ENCODE data around the gene MMP24. TPM values are rescaled to one million over a fixed set of nuclear protein-coding genes. Genes with fewer than 3 reads are reported as not detected.

MMP24 gene
- total and polyA plus RNA-seq, 2 of the 13 experiments (the other 11 are each of a cell fraction or from before 2014, with no cell fraction given), result 0.29 to 0.35 TPM

GRCh38 chr20:35270021-35270902, 43.8 kb downstream of the MMP24 start:
- H3K79me2 ChIP-seq (ENCODE audit: insufficient read depth, low read length), result no peaks in the 10 kb centered on the region
- H3K4me1 ChIP-seq (ENCODE audit: insufficient read depth, low read length), result peaks cover 10% of the 10 kb centered on the region
- no TSS peak for BruUV-seq (replicated peaks)
- H2AFZ ChIP-seq (ENCODE audit: low read length), result no peak overlapping the region
- FAIRE-seq (no peak), DNase-seq (ENCODE audit: low spot score) (no peak), ATAC-seq (peak; percentile 1; the same call in 1 of the 3 replicates)
- H3K4me2 ChIP-seq (ENCODE audit: low read depth, low read length), result no peak overlapping the region
- intact Hi-C loops (cut with micrococcal nuclease; ENCODE audit: unreplicated experiment) (no loop called here), in situ Hi-C loops (cut with HindIII; ENCODE audit: extremely low pct_ligation_motif_present, low pct_unique_long_range_greater_than_20kb) (no loop called here)
- H3K36me3 ChIP-seq (replicated peaks in 1 of 2; ENCODE audit: control insufficient read depth in 1 of 2, insufficient read depth in 2 of 2, low read length in 2 of 2), result no peaks in the 10 kb centered on the region
- no peaks in the 10 kb centered on the region for H3K9me3 ChIP-seq (ENCODE audit: low read length)
- H4K20me1 ChIP-seq (ENCODE audit: insufficient read depth, low read length), result no peaks in the 10 kb centered on the region
- H3K9ac ChIP-seq (ENCODE audit: insufficient read depth, low read depth, low read length), result no peak overlapping the region
- ChIA-PET POLR2A (interaction anchor here (1.5 to 8.8 kb wide), 6 partner anchors 9 to 125 kb away, joined by 3 to 80 read pairs (median 8); partner anchors contain the start of genes EDEM2 and EIF6), CTCF (ENCODE audit: low intra/inter-chr PET ratio, low total read pairs) (interaction anchor here (0.7 to 3.4 kb wide), 5 partner anchors 123 to 436 kb away, joined by 6 to 27 read pairs (median 8); partner anchors contain the start of gene EDEM2)
- TF ChIP-seq ZNF891 (CRISPR knock-in tag; IDR thresholded peaks at IDR 0.05), result 0 out of 2 replicates have a peak, but pooled peaks have one; percentile 44
- no peak for TF ChIP-seq BCLAF1 (IDR thresholded peaks at IDR 0.05)
- no peak for TF ChIP-seq SRY (CRISPR knock-in tag; IDR thresholded peaks at IDR 0.05)
- TF ChIP-seq REPIN1 (CRISPR knock-in tag; IDR thresholded peaks at IDR 0.05; ENCODE audit: borderline replicate concordance, low read depth), result no peak
- TF ChIP-seq RBM39 (IDR thresholded peaks at IDR 0.05; ENCODE audit: low read depth, low read length, poor library complexity, severe bottlenecking), result peak; percentile 4
- TF ChIP-seq, protein P1, sequence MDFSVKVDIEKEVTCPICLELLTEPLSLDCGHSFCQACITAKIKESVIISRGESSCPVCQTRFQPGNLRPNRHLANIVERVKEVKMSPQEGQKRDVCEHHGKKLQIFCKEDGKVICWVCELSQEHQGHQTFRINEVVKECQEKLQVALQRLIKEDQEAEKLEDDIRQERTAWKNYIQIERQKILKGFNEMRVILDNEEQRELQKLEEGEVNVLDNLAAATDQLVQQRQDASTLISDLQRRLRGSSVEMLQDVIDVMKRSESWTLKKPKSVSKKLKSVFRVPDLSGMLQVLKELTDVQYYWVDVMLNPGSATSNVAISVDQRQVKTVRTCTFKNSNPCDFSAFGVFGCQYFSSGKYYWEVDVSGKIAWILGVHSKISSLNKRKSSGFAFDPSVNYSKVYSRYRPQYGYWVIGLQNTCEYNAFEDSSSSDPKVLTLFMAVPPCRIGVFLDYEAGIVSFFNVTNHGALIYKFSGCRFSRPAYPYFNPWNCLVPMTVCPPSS (IDR thresholded peaks at IDR 0.05), result no peak
- no peak for TF ChIP-seq ZC3H13 (CRISPR knock-in tag; IDR thresholded peaks at IDR 0.05)
- no peak for TF ChIP-seq ZNF652 (CRISPR knock-in tag; IDR thresholded peaks at IDR 0.05; ENCODE audit: borderline replicate concordance, low read depth)
- no peak for TF ChIP-seq GRHL1 (CRISPR knock-in tag; conservative IDR thresholded peaks at IDR 0.05)
- no peak for TF ChIP-seq MAFK (conservative IDR thresholded peaks at IDR 0.05 in 1 of 2, IDR thresholded peaks at IDR 0.05 in 1 of 2; ENCODE audit: low read length in 2 of 2)
- no peak for TF ChIP-seq RARA (CRISPR knock-in tag; IDR thresholded peaks at IDR 0.05)
- TF ChIP-seq KDM4B (CRISPR knock-in tag; IDR thresholded peaks at IDR 0.05), result no peak
- H3K27ac ChIP-seq (ENCODE audit: extremely low read length, insufficient read depth, low read length), result no peak overlapping the region
- WGBS (ENCODE audit: low lambda C conversion rate), result 76% methylated on average over 19 of the region's 19 CpGs
- H3K27me3 ChIP-seq (ENCODE audit: control insufficient read depth in 1 of 2, insufficient read depth in 2 of 2, low read length in 2 of 2), result no peaks in the 10 kb centered on the region
- no peak overlapping the region for H3K4me3 ChIP-seq (replicated peaks in 1 of 3; ENCODE audit: insufficient read depth in 1 of 3, low read depth in 2 of 3, low read length in 3 of 3)

Measured in HepG2 (cell line).